GM12874 (cell line): Measurements from ENCODE around the gene NRSN2.

ENCODE experiments used
- CTCF ChIP-seq: IDR thresholded peaks from 2 replicates; pipeline ENCODE4 v1.5.1; 2011; ENCODE audit warnings: low read depth, mild to moderate bottlenecking, control low read depth, low read length, moderate library complexity; ENCODE audit not compliant: insufficient read depth

The NRSN2 gene

GRCh38 chr20:334578-334977 is 12.3 kb upstream of the NRSN2 start:
- no peak for TF ChIP-seq CTCF

GRCh38 chr20:341682-342081 is 5.2 kb upstream of the NRSN2 start:
- no peak for TF ChIP-seq CTCF

GRCh38 chr20:343107-343506 is 3.8 kb upstream of the NRSN2 start:
- no peak for TF ChIP-seq CTCF

DNA sequence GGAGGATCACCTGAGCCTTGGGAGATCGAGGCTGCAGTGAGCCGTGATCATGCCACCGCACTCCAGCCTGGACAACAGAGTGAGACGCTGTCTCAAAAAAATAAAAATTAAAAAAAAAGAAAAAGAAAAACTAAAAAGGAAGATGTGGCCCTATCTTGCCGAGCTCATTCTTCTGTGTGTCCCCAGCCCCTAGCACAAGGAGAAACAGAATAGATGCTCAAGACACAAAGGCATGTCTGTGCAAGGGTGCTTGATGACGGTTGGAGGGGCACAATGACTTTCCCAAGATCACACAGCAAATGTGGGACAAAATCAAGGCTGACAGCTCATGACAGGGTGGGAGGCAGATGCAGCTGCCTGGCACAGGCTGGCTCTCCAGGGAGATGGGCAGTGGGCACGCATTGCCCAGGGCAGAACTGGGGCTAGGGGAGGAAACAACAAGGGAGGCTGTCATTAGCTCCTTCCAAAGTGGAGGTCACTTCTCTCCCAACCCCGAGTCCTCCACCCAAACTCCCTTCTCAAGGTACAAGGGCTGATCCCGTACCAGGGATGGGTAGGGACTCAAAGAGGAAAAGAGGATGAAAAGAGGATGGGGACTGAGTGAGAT is 775 bp upstream of the NRSN2 start:
- TF ChIP-seq CTCF = no peak

DNA sequence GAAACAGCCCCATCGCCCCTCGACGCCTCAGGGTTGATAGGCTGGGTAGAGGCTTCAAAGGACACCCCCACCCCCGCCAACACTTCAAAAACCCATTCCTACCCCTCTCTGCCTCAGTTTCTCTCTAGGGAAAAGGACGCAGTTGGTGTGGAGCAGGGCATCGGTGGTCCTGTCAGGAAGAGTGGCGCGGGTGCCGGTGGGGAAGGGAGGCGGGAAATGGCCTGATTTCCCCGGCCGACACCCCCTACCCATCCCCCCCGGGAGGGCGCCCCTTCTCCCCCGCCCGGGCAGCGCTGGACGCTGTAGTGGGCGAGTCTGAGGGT is 367 bp downstream of the NRSN2 start:
- TF ChIP-seq CTCF = no peak

DNA sequence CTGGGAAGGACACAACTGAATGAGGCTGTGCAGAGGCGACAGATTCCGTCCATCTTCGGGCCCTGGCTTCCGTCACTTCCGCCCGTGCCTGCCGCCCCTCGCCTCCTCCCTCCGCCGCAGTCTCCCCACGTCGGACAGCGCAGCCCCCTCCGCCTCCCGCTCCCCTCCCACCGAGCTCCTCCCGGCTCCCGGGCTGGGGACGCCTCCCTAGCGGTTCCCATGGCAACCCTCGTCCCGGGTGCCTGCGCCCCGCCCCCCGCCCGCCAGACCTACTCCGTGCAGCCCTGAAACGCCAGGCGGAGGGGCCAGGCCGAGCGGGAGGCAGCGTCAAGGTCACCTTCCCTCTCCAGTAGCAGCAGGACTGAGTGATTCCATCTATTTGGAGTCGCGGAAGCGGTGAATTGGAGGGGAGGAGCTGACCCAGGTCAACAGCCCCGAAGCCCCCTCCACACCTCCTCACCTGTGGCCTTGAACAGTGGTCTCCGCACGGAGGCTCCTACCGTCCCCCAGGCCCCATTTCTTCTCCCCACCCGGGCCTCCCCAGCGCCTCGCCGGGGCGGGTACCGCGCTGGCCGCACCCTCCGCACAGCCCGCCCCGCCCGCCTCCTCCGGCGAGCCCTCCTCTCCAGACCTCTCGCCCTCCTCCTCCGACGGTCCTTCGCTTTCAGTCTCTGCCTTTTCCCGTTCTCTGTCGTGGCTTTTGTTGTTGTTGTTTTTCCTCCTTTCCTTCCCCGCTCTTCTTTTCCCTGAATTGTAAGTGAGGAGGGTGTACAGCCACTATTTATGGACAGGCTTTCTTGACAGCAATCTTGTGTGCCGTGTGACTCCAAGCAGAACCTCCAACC is 951 bp downstream of the NRSN2 start:
- TF ChIP-seq CTCF = no peak

- TF ChIP-seq CTCF = no peak
These were observed 2.3 kb downstream of the NRSN2 start for GRCh38 chr20:348972-349841.
